Measurements from ENCODE around the gene OR10G3.

Gene OR10G3

GRCh38 chr14:21543521-21543960, 36.3 kb downstream of the OR10G3 start:
- no peaks in the 10 kb centered on the region for H3F3A ChIP-seq (ENCODE audit: control insufficient read depth, insufficient read depth)
- no peaks in the 10 kb centered on the region for H3K9me3 ChIP-seq (ENCODE audit: control insufficient read depth, insufficient read depth, low read length)
- no peaks in the 10 kb centered on the region for H3K79me2 ChIP-seq (ENCODE audit: control insufficient read depth, low read length)
- H3K36me3 ChIP-seq (ENCODE audit: control insufficient read depth, low read length), result no peaks in the 10 kb centered on the region
- peaks cover 12% of the 10 kb centered on the region for H3K27me3 ChIP-seq (ENCODE audit: control insufficient read depth, low read length)
- H3K4me3 ChIP-seq (ENCODE audit: low read length), result no peak overlapping the region
- no peaks in the 10 kb centered on the region for H3K4me1 ChIP-seq (ENCODE audit: control insufficient read depth, low read length)
- no peak for TF ChIP-seq CTCF (IDR thresholded peaks at IDR 0.05; ENCODE audit: low read depth, low read length, poor library complexity, severe bottlenecking)
- no peak for TF ChIP-seq EZH2phosphoT487 (IDR thresholded peaks at IDR 0.05; ENCODE audit: borderline replicate concordance, low read length)
- H3K9me2 ChIP-seq (replicated peaks; ENCODE audit: control insufficient read depth, low read length), result no peaks in the 10 kb centered on the region
- no peak overlapping the region for H3K4me2 ChIP-seq (ENCODE audit: low read length)
- no peaks in the 10 kb centered on the region for H4K20me1 ChIP-seq (ENCODE audit: control insufficient read depth, insufficient read depth, low read depth, low read length)
- H3K27ac ChIP-seq (ENCODE audit: low read depth, low read length), result no peak overlapping the region

- Histone ChIP-seq H3K4me2 (ENCODE audit: low read length) (no peak overlapping the region), H4K20me1 (ENCODE audit: control insufficient read depth, insufficient read depth, low read depth, low read length) (no peaks in the 10 kb centered on the region), H3K9me3 (ENCODE audit: control insufficient read depth, insufficient read depth, low read length) (no peaks in the 10 kb centered on the region), H3K79me2 (ENCODE audit: control insufficient read depth, low read length) (no peaks in the 10 kb centered on the region), H3K27me3 (ENCODE audit: control insufficient read depth, low read length) (peaks cover 23% of the 10 kb centered on the region), H3K36me3 (ENCODE audit: control insufficient read depth, low read length) (no peaks in the 10 kb centered on the region), H3K9me2 (replicated peaks; ENCODE audit: control insufficient read depth, low read length) (no peaks in the 10 kb centered on the region), H3K4me3 (ENCODE audit: low read length) (no peak overlapping the region), H3K4me1 (ENCODE audit: control insufficient read depth, low read length) (peaks cover 12% of the 10 kb centered on the region), H3K27ac (ENCODE audit: low read depth, low read length) (no peak overlapping the region), H3F3A (ENCODE audit: control insufficient read depth, insufficient read depth) (no peaks in the 10 kb centered on the region)
- TF ChIP-seq CTCF (IDR thresholded peaks at IDR 0.05; ENCODE audit: low read depth, low read length, poor library complexity, severe bottlenecking) (no peak), EZH2phosphoT487 (IDR thresholded peaks at IDR 0.05; ENCODE audit: borderline replicate concordance, low read length) (no peak)
Observed at GRCh38 chr14:21541413-21542074, 38.3 kb downstream of the OR10G3 start.

- Histone ChIP-seq H3K4me3 (ENCODE audit: low read length) (no peak overlapping the region), H4K20me1 (ENCODE audit: control insufficient read depth, insufficient read depth, low read depth, low read length) (no peaks in the 10 kb centered on the region), H3K9me3 (ENCODE audit: control insufficient read depth, insufficient read depth, low read length) (no peaks in the 10 kb centered on the region), H3K9me2 (replicated peaks; ENCODE audit: control insufficient read depth, low read length) (no peaks in the 10 kb centered on the region), H3F3A (ENCODE audit: control insufficient read depth, insufficient read depth) (no peaks in the 10 kb centered on the region), H3K27me3 (ENCODE audit: control insufficient read depth, low read length) (peaks cover 37% of the 10 kb centered on the region), H3K4me2 (ENCODE audit: low read length) (no peak overlapping the region), H3K27ac (ENCODE audit: low read depth, low read length) (no peak overlapping the region), H3K79me2 (ENCODE audit: control insufficient read depth, low read length) (no peaks in the 10 kb centered on the region), H3K36me3 (ENCODE audit: control insufficient read depth, low read length) (no peaks in the 10 kb centered on the region), H3K4me1 (ENCODE audit: control insufficient read depth, low read length) (peaks cover 21% of the 10 kb centered on the region)
- TF ChIP-seq CTCF (IDR thresholded peaks at IDR 0.05; ENCODE audit: low read depth, low read length, poor library complexity, severe bottlenecking) (no peak), EZH2phosphoT487 (IDR thresholded peaks at IDR 0.05; ENCODE audit: borderline replicate concordance, low read length) (no peak)
Observed at GRCh38 chr14:21539189-21539940, 40.5 kb downstream of the OR10G3 start.
